ENCODE results near the gene KCP. TPM values are rescaled to one million over a fixed set of nuclear protein-coding genes. Genes with fewer than 3 reads are reported as not detected.
"Not testable (repeated sequence)": the region's sequence is repeated elsewhere in the genome, so short reads cannot be mapped to it uniquely, and the experiment has no call there.

The KCP gene
- total RNA-seq, 1 experiment from 2014 or later: 1.6 TPM

- Histone ChIP-seq H3K9ac (ENCODE audit: low read length) (no peak overlapping the region), H3K4me1 (ENCODE audit: control insufficient read depth in 1 of 2, insufficient read depth in 2 of 2, low read length in 2 of 2) (peaks cover 0 to 5% of the 10 kb centered on the region in 2 experiments; a peak in 1 of 4 replicates), H3K4me3 (replicated peaks in 1 of 2; ENCODE audit: low read depth in 1 of 2, low read length in 2 of 2) (no peak overlapping the region), H3K4me2 (ENCODE audit: low read length) (no peak overlapping the region), H3K36me3 (ENCODE audit: control insufficient read depth in 1 of 2, insufficient read depth in 2 of 2, low read length in 2 of 2) (no peaks in the 10 kb centered on the region), H3K9me3 (ENCODE audit: control insufficient read depth in 1 of 2, insufficient read depth in 1 of 2, low read depth in 1 of 2, low read length in 2 of 2) (no peaks in the 10 kb centered on the region), H3K9me2 (ENCODE audit: insufficient read depth) (no peaks in the 10 kb centered on the region), H2AFZ (ENCODE audit: low read depth, low read length, poor library complexity, severe bottlenecking) (no peak overlapping the region), H3K79me2 (ENCODE audit: insufficient read depth, low read length) (no peaks in the 10 kb centered on the region), H3K27ac (ENCODE audit: low read depth, low read length) (no peak overlapping the region), H3K27me3 (ENCODE audit: insufficient read depth, low read length) (no peaks in the 10 kb centered on the region; the same call in 1 of the 2 replicates), H4K20me1 (ENCODE audit: insufficient read depth) (no peaks in the 10 kb centered on the region)
- BruUV-seq (replicated peaks): no TSS peak
- ChIA-PET CTCF (no interaction called here), POLR2A (no interaction called here), RAD21 (ENCODE audit: low non-redundant PET in 1 of 2, low total read pairs in 2 of 2, uncharacterized antibody in 2 of 2, unreplicated experiment in 2 of 2) (no interaction called here)
- intact Hi-C loops (cut with micrococcal nuclease): no loop called here
- no peak for DNase-seq (ENCODE audit: low read depth, low spot score)
- ATAC-seq: no peak
- no peak for TF ChIP-seq ZBTB33 (IDR thresholded peaks at IDR 0.05; ENCODE audit: extremely low read depth, insufficient replicate concordance, low read length)
- TF ChIP-seq FOSL1 (IDR thresholded peaks at IDR 0.05; ENCODE audit: low read depth): no peak
- no peak for TF ChIP-seq TCF7L2 (IDR thresholded peaks at IDR 0.05; ENCODE audit: borderline replicate concordance, extremely low read depth, insufficient read depth, insufficient read length)
- TF ChIP-seq SP1 (IDR thresholded peaks at IDR 0.05; ENCODE audit: low read depth): no peak
- TF ChIP-seq REST (IDR thresholded peaks at IDR 0.05; ENCODE audit: low read depth): no peak
- no peak for TF ChIP-seq EZH2 (IDR thresholded peaks at IDR 0.05)
- TF ChIP-seq CEBPB (IDR thresholded peaks at IDR 0.05; ENCODE audit: low read depth): no peak
- TF ChIP-seq EZH2phosphoT487 (IDR thresholded peaks at IDR 0.05; ENCODE audit: borderline replicate concordance): no peak
- no peak for TF ChIP-seq JUND (IDR thresholded peaks at IDR 0.05)
- no peak for TF ChIP-seq YY1 (IDR thresholded peaks at IDR 0.05; ENCODE audit: extremely low read depth, insufficient replicate concordance, low read depth, low read length)
- no peak for TF ChIP-seq POLR2A (IDR thresholded peaks at IDR 0.05; ENCODE audit: borderline replicate concordance, extremely low read depth, insufficient read depth, insufficient read length)
- no peak for TF ChIP-seq SIN3A (IDR thresholded peaks at IDR 0.05; ENCODE audit: low read depth)
Measured at GRCh38 chr7:128913870-128914565, 3.5 kb upstream of the KCP start.

- H3K9me2 ChIP-seq (ENCODE audit: insufficient read depth); H3K27ac ChIP-seq (ENCODE audit: low read depth, low read length); intact Hi-C loops (cut with micrococcal nuclease); DNase-seq (ENCODE audit: low read depth, low spot score); H3K4me2 ChIP-seq (ENCODE audit: low read length); H3K27me3 ChIP-seq (ENCODE audit: insufficient read depth, low read length); RAD21 ChIA-PET (ENCODE audit: low non-redundant PET in 1 of 2, low total read pairs in 2 of 2, uncharacterized antibody in 2 of 2, unreplicated experiment in 2 of 2); H3K4me1 ChIP-seq (ENCODE audit: control insufficient read depth in 1 of 2, insufficient read depth in 2 of 2, low read length in 2 of 2); H3K9me3 ChIP-seq (ENCODE audit: control insufficient read depth in 1 of 2, insufficient read depth in 1 of 2, low read depth in 1 of 2, low read length in 2 of 2); BruUV-seq (replicated peaks); H2AFZ ChIP-seq (ENCODE audit: low read depth, low read length, poor library complexity, severe bottlenecking); H3K4me3 ChIP-seq (replicated peaks in 1 of 2; ENCODE audit: low read depth in 1 of 2, low read length in 2 of 2); H4K20me1 ChIP-seq (ENCODE audit: insufficient read depth); H3K79me2 ChIP-seq (ENCODE audit: insufficient read depth, low read length); H3K36me3 ChIP-seq (ENCODE audit: control insufficient read depth in 1 of 2, insufficient read depth in 2 of 2, low read length in 2 of 2); ATAC-seq; POLR2A ChIA-PET; CTCF ChIA-PET; H3K9ac ChIP-seq (ENCODE audit: low read length): not testable (repeated sequence)
Measured at GRCh38 chr7:128912709-128913495, 2.4 kb upstream of the KCP start.

Measured in HCT116 (cell line).